Astrocyte (in vitro differentiated cells and primary cell): ENCODE data around the gene WFDC8. TPM values are rescaled to one million over a fixed set of nuclear protein-coding genes. Genes with fewer than 3 reads are reported as not detected.

Experiments
- DNase-seq: peaks from one replicate; pipeline ENCODE4 v3.0.0-alpha.2; 2010; ENCODE audit warnings: low read depth
- FAIRE-seq: peaks from 2 replicates; lab custom pipeline; 2011; peaks lifted over from hg19 to GRCh38; lab: Jason Lieb, UNC
- H2AFZ ChIP-seq: 2 replicates; pipeline ENCODE4 v1.6.0; 2012; ENCODE audit warnings: low read depth, low read length, inconsistent platforms
- H3K27ac ChIP-seq: 2 replicates; pipeline ENCODE4 v1.5.1; 2011; ENCODE audit warnings: low read depth, low read length, inconsistent platforms
- H3K27me3 ChIP-seq: 2 replicates; pipeline ENCODE4 v1.6.0; 2011; ENCODE audit warnings: low read length, inconsistent platforms; ENCODE audit not compliant: insufficient read depth
- H3K36me3 ChIP-seq: 2 replicates; pipeline ENCODE4 v1.5.1; 2011; ENCODE audit warnings: low read length, inconsistent platforms; ENCODE audit not compliant: insufficient read depth
- H3K4me1 ChIP-seq: 2 replicates; pipeline ENCODE4 v1.5.1; 2011; ENCODE audit warnings: low read length, inconsistent platforms; ENCODE audit not compliant: insufficient read depth
- H3K4me2 ChIP-seq: 2 replicates; pipeline ENCODE4 v1.6.0; 2012; ENCODE audit warnings: low read length, inconsistent platforms
- H3K4me3 ChIP-seq: 2 replicates; pipeline ENCODE4 v1.5.1; 2011; ENCODE audit warnings: low read depth, mild to moderate bottlenecking, low read length, inconsistent platforms; ENCODE audit not compliant: insufficient read depth
- H3K79me2 ChIP-seq: 2 replicates; pipeline ENCODE4 v1.6.0; 2012; ENCODE audit warnings: mild to moderate bottlenecking, low read length, inconsistent platforms; ENCODE audit not compliant: insufficient read depth
- H3K9ac ChIP-seq: 2 replicates; pipeline ENCODE4 v1.6.0; 2012; ENCODE audit warnings: mild to moderate bottlenecking, low read length, inconsistent platforms
- H3K9me3 ChIP-seq: 2 replicates; pipeline ENCODE4 v1.5.1; 2012; ENCODE audit warnings: low read depth, mild to moderate bottlenecking, low read length, inconsistent platforms; ENCODE audit not compliant: insufficient read depth
- H4K20me1 ChIP-seq: 2 replicates; pipeline ENCODE4 v1.6.0; 2012; ENCODE audit warnings: low read length, inconsistent platforms; ENCODE audit not compliant: insufficient read depth
- H3K27ac Mint-ChIP-seq: one replicate; pipeline ENCODE4 v1.8.0; 2021; ENCODE audit warnings: mild to moderate bottlenecking, mixed read lengths; ENCODE audit not compliant: unreplicated experiment
- H3K27me3 Mint-ChIP-seq: one replicate; pipeline ENCODE4 v1.8.0; 2021; ENCODE audit warnings: low read depth, mixed read lengths; ENCODE audit not compliant: unreplicated experiment
- H3K36me3 Mint-ChIP-seq: one replicate; pipeline ENCODE4 v1.8.0; 2021; ENCODE audit warnings: low read depth, mixed read lengths; ENCODE audit not compliant: unreplicated experiment
- H3K4me1 Mint-ChIP-seq: one replicate; pipeline ENCODE4 v1.8.0; 2021; ENCODE audit warnings: low read depth, mixed read lengths; ENCODE audit not compliant: unreplicated experiment
- H3K4me3 Mint-ChIP-seq: one replicate; pipeline ENCODE4 v1.8.0; 2021; ENCODE audit warnings: mild to moderate bottlenecking, moderate library complexity, mixed read lengths; ENCODE audit not compliant: unreplicated experiment
- H3K9me3 Mint-ChIP-seq: one replicate; pipeline ENCODE4 v1.8.0; 2021; ENCODE audit warnings: mild to moderate bottlenecking, mixed read lengths; ENCODE audit not compliant: unreplicated experiment
- EZH2 ChIP-seq: IDR thresholded peaks from 2 replicates; pipeline ENCODE4 v1.6.1; 2012; ENCODE audit warnings: mild to moderate bottlenecking, low read length, inconsistent platforms; ENCODE audit not compliant: insufficient read depth
- total RNA-seq: library from RNA; stranded (reverse); gene quantifications from 2 replicates; pipeline ENCODE4 v1.2.1, GENCODE V29; 2021
- TF ChIP-seq, protein P1 (sequence below): IDR thresholded peaks from 2 replicates; pipeline ENCODE4 v1.5.1; 2011; ENCODE audit warnings: low read depth, mild to moderate bottlenecking, inconsistent platforms, low read length, moderate library complexity; ENCODE audit not compliant: insufficient read depth

WFDC8 gene
- total RNA-seq, 1 donor from 2014 or later = not detected

DNA sequence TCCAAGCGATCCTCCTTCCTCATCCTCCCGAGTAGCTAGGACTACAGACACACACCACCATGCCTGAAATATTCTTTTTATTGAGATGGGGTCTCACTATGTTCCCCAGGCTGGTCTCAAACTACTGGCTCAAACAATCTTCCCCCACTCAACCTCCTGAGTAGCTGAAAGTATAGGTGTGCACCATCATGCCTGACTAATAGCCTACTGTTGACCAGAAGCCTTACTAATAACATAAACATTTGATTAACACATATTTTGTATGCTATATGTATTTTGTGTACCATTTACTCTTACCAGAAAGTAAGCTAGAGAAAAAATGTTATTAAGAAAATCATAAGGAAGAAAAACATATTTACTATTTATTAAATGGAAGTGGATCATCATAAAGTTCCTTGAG lies 38.5 kb upstream of the WFDC8 start:
- Mint-ChIP-seq H3K9me3 (peaks cover 2% of the 10 kb centered on the region), H3K4me3 (no peak overlapping the region), H3K36me3 (no peaks in the 10 kb centered on the region), H3K27me3 (no peaks in the 10 kb centered on the region), H3K4me1 (no peaks in the 10 kb centered on the region), H3K27ac (no peak overlapping the region)
- Histone ChIP-seq H3K27me3 (no peaks in the 10 kb centered on the region), H3K79me2 (no peaks in the 10 kb centered on the region), H2AFZ (no peak overlapping the region), H3K36me3 (no peaks in the 10 kb centered on the region), H3K27ac (no peak overlapping the region), H3K9me3 (no peaks in the 10 kb centered on the region), H4K20me1 (no peaks in the 10 kb centered on the region), H3K4me2 (no peak overlapping the region), H3K4me3 (no peak overlapping the region), H3K4me1 (no peaks in the 10 kb centered on the region), H3K9ac (no peak overlapping the region)
- FAIRE-seq (no peak), DNase-seq (no peak)
- TF ChIP-seq, protein P1, sequence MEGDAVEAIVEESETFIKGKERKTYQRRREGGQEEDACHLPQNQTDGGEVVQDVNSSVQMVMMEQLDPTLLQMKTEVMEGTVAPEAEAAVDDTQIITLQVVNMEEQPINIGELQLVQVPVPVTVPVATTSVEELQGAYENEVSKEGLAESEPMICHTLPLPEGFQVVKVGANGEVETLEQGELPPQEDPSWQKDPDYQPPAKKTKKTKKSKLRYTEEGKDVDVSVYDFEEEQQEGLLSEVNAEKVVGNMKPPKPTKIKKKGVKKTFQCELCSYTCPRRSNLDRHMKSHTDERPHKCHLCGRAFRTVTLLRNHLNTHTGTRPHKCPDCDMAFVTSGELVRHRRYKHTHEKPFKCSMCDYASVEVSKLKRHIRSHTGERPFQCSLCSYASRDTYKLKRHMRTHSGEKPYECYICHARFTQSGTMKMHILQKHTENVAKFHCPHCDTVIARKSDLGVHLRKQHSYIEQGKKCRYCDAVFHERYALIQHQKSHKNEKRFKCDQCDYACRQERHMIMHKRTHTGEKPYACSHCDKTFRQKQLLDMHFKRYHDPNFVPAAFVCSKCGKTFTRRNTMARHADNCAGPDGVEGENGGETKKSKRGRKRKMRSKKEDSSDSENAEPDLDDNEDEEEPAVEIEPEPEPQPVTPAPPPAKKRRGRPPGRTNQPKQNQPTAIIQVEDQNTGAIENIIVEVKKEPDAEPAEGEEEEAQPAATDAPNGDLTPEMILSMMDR = no peak
- TF ChIP-seq EZH2 = no peak

DNA sequence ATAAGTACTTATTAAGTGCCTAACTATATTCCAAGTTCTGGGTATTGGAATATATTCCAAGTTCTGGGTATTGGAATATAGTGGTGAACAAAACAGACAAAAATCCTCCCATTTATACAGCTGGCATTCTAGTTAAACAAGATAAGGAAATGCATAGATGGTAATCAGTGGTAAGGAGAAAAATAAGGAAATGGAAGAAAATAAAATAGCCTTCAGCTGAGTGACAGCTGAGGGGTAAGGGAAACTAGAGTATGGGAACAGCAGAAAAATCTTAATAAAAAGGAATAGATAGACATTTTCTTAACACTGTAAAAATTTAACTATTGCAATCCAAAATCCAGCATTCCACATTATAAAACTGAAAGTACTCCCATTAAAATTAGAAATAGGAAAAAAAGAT lies 33.2 kb upstream of the WFDC8 start:
- Histone ChIP-seq H3K36me3 (no peaks in the 10 kb centered on the region), H3K9me3 (no peaks in the 10 kb centered on the region), H4K20me1 (no peaks in the 10 kb centered on the region), H3K27me3 (no peaks in the 10 kb centered on the region), H3K4me1 (no peaks in the 10 kb centered on the region), H3K9ac (no peak overlapping the region), H3K79me2 (no peaks in the 10 kb centered on the region), H3K4me2 (no peak overlapping the region), H2AFZ (no peak overlapping the region), H3K4me3 (no peak overlapping the region), H3K27ac (no peak overlapping the region)
- H3K36me3 Mint-ChIP-seq = no peaks in the 10 kb centered on the region
- peaks cover 25% of the 10 kb centered on the region for H3K4me1 Mint-ChIP-seq
- DNase-seq (no peak), FAIRE-seq (no peak)
- peaks cover 2% of the 10 kb centered on the region for H3K9me3 Mint-ChIP-seq
- H3K27ac Mint-ChIP-seq = no peak overlapping the region
- H3K4me3 Mint-ChIP-seq = no peak overlapping the region
- H3K27me3 Mint-ChIP-seq = no peaks in the 10 kb centered on the region
- TF ChIP-seq, protein P1 = no peak
- TF ChIP-seq EZH2 = no peak

DNA sequence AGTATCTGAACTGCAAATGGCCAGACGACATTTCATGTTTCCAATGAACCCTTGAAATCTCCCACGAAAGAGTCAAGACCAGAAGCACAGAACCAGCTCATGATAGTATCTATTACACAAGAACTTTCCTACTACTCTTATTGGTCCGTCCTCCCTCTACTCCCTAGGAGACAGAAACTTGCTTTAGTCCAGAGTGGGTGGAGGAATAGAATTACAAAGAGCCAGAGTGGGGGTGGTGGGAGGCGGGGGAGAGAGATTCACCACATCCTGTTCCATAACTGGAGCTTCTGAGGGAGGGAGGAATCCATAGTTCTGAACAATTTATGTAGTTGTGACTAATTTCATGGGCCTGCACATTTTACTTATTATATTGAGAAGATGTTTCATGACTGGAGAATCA lies 32.0 kb upstream of the WFDC8 start:
- no peak overlapping the region for H3K27ac ChIP-seq
- H3K36me3 ChIP-seq = no peaks in the 10 kb centered on the region
- peak; percentile 86 for DNase-seq
- Mint-ChIP-seq H3K27me3 (no peaks in the 10 kb centered on the region), H3K36me3 (no peaks in the 10 kb centered on the region), H3K4me1 (peaks cover 25% of the 10 kb centered on the region), H3K9me3 (peaks cover 5% of the 10 kb centered on the region), H3K4me3 (no peak overlapping the region), H3K27ac (peak overlapping the region; percentile 78)
- peak overlapping the region; percentile 40 for H2AFZ ChIP-seq
- no peaks in the 10 kb centered on the region for H3K9me3 ChIP-seq
- H3K4me2 ChIP-seq = peak overlapping the region; percentile 45
- no peaks in the 10 kb centered on the region for H3K4me1 ChIP-seq
- H3K79me2 ChIP-seq = no peaks in the 10 kb centered on the region
- FAIRE-seq = no peak
- TF ChIP-seq, protein P1 = no peak
- no peak for TF ChIP-seq EZH2
- no peak overlapping the region for H3K9ac ChIP-seq
- no peaks in the 10 kb centered on the region for H4K20me1 ChIP-seq
- no peak overlapping the region for H3K4me3 ChIP-seq
- H3K27me3 ChIP-seq = no peaks in the 10 kb centered on the region
